ENCODE measurements around the gene COPA. TPM values are rescaled to one million over a fixed set of nuclear protein-coding genes. Genes with fewer than 3 reads are reported as not detected.

COPA gene
- total and polyA plus RNA-seq, 10 of the 15 experiments (the other 5 are each of a cell fraction or from before 2014, with no cell fraction given): 53.7 to 180 (median 123) TPM

DNA sequence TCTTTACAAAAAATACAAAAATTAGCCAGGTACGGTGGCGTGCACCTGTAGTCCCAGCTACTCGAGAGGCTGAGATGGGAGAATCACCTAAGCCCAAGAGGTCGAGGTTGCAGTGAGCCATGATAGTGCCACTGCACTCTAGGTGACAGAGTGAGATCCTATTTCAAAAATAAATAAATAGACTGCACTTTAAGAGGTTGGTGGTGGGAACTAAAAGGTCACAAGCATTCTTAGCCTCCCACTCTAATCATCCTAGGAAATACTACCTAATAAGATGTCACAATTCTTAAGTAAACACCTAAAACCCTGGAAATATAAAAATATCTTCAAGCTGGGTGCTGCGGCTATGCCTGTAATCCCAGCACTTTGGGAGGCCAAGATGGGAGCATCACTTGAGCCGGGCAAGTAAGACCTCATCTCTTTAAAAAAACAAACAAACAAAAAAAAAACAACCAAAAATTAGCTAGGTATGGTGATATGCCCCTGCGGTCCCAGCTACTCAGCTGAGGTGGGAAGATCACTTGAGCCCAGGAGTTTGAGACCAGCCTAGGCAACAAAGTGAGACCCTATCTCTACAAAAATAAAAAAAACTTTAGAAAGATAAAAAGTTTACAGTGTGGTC is 84.8 kb downstream of the COPA start:
- no peaks in the 10 kb centered on the region for H3K9me3 ChIP-seq (replicated peaks; ENCODE audit: control insufficient read depth, insufficient read depth, low read length)
- ChIA-PET POLR2A (interaction anchor here (0.7 to 1.4 kb wide), 2 partner anchors 17 to 51 kb away, joined by 3 to 4 read pairs; no protein-coding TSS in a partner anchor), SMC1A (ENCODE audit: uncharacterized antibody, unreplicated experiment) (interaction anchor here (0.6 to 3.0 kb wide), 8 partner anchors 15 to 65 kb away, joined by 3 to 16 read pairs (median 4); partner anchors contain the start of gene PEX19), CTCF (interaction anchor here (0.6 to 3.6 kb wide), 10 partner anchors 20 to 511 kb away, joined by 3 to 33 read pairs (median 6); no protein-coding TSS in a partner anchor), RAD21 (ENCODE audit: unreplicated experiment) (interaction anchor here (1.4 to 5.0 kb wide), 3 partner anchors 33 to 160 kb away, joined by 3 to 30 read pairs (median 23); partner anchors contain the start of gene IGSF8)
- intact Hi-C loops (cut with micrococcal nuclease; ENCODE audit: unreplicated experiment) (no loop called here), in situ Hi-C loops (cut with MboI) (no loop called here)
- DNase-seq (ENCODE audit: low read depth, low spot score): no peak
- over 99% methylated on average over 7 of the region's 7 CpGs for WGBS (ENCODE audit: insufficient coverage, insufficient replicate concordance, low lambda C conversion rate, missing lambda C conversion rate)
- no peak overlapping the region for H2AFZ ChIP-seq (ENCODE audit: control insufficient read depth, low read depth, low read length)
- peaks cover 1% of the 10 kb centered on the region for H3K4me1 ChIP-seq (ENCODE audit: control insufficient read depth, insufficient read depth, low read length)
- no peak overlapping the region for H3K27ac ChIP-seq (ENCODE audit: control insufficient read depth, insufficient read depth)
- no peak overlapping the region for H3K9ac ChIP-seq (ENCODE audit: control insufficient read depth, insufficient read depth, low read length)
- no peak overlapping the region for H3K4me2 ChIP-seq (ENCODE audit: control insufficient read depth, insufficient read depth)
- H4K20me1 ChIP-seq (ENCODE audit: control insufficient read depth, insufficient read depth): no peaks in the 10 kb centered on the region
- peaks cover 41% of the 10 kb centered on the region for H3K79me2 ChIP-seq (ENCODE audit: control insufficient read depth, insufficient read depth, low read length)
- BruUV-seq (replicated peaks): no TSS peak
- H3K36me3 ChIP-seq (ENCODE audit: control insufficient read depth in 2 of 2, insufficient read depth in 2 of 2, low read length in 1 of 2): no peaks in the 10 kb centered on the region
- FAIRE-seq: no peak
- ATAC-seq: no peak
- no peak overlapping the region for H3K4me3 ChIP-seq
- H3K27me3 ChIP-seq (replicated peaks in 1 of 2; ENCODE audit: control insufficient read depth in 2 of 2, insufficient read depth in 2 of 2, low read length in 1 of 2): no peaks in the 10 kb centered on the region
- TF ChIP-seq RBBP5 (conservative IDR thresholded peaks at IDR 0.05) (no peak), CBX5 (IDR thresholded peaks at IDR 0.05; ENCODE audit: low read depth) (no peak), EP300 (IDR thresholded peaks at IDR 0.05; ENCODE audit: borderline replicate concordance in 1 of 2, control insufficient read depth in 1 of 2, low read depth in 2 of 2, low read length in 2 of 2) (no peak), GABPA (IDR thresholded peaks at IDR 0.05; ENCODE audit: low read depth) (no peak), ZNF24 (IDR thresholded peaks at IDR 0.05) (no peak), ZNF274 (IDR thresholded peaks at IDR 0.05; ENCODE audit: insufficient read depth, insufficient read length) (no peak), MTA3 (IDR thresholded peaks at IDR 0.05; ENCODE audit: borderline replicate concordance, low read length) (no peak), SPI1 (IDR thresholded peaks at IDR 0.05; ENCODE audit: borderline replicate concordance, insufficient read depth, low read depth, low read length) (no peak), POLR2A (IDR thresholded peaks at IDR 0.05; ENCODE audit: low read depth, low read length) (no peak), NFXL1 (IDR thresholded peaks at IDR 0.05; ENCODE audit: borderline replicate concordance) (no peak), HDAC2 (IDR thresholded peaks at IDR 0.05) (no peak)
- TF ChIP-seq, protein P1, sequence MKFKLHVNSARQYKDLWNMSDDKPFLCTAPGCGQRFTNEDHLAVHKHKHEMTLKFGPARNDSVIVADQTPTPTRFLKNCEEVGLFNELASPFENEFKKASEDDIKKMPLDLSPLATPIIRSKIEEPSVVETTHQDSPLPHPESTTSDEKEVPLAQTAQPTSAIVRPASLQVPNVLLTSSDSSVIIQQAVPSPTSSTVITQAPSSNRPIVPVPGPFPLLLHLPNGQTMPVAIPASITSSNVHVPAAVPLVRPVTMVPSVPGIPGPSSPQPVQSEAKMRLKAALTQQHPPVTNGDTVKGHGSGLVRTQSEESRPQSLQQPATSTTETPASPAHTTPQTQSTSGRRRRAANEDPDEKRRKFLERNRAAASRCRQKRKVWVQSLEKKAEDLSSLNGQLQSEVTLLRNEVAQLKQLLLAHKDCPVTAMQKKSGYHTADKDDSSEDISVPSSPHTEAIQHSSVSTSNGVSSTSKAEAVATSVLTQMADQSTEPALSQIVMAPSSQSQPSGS (IDR thresholded peaks at IDR 0.05; ENCODE audit: low read length): no peak
- TF ChIP-seq, protein P2, sequence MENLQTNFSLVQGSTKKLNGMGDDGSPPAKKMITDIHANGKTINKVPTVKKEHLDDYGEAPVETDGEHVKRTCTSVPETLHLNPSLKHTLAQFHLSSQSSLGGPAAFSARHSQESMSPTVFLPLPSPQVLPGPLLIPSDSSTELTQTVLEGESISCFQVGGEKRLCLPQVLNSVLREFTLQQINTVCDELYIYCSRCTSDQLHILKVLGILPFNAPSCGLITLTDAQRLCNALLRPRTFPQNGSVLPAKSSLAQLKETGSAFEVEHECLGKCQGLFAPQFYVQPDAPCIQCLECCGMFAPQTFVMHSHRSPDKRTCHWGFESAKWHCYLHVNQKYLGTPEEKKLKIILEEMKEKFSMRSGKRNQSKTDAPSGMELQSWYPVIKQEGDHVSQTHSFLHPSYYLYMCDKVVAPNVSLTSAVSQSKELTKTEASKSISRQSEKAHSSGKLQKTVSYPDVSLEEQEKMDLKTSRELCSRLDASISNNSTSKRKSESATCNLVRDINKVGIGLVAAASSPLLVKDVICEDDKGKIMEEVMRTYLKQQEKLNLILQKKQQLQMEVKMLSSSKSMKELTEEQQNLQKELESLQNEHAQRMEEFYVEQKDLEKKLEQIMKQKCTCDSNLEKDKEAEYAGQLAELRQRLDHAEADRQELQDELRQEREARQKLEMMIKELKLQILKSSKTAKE (IDR thresholded peaks at IDR 0.05; ENCODE audit: low read depth, poor library complexity, severe bottlenecking): no peak
- TF ChIP-seq, protein P3, sequence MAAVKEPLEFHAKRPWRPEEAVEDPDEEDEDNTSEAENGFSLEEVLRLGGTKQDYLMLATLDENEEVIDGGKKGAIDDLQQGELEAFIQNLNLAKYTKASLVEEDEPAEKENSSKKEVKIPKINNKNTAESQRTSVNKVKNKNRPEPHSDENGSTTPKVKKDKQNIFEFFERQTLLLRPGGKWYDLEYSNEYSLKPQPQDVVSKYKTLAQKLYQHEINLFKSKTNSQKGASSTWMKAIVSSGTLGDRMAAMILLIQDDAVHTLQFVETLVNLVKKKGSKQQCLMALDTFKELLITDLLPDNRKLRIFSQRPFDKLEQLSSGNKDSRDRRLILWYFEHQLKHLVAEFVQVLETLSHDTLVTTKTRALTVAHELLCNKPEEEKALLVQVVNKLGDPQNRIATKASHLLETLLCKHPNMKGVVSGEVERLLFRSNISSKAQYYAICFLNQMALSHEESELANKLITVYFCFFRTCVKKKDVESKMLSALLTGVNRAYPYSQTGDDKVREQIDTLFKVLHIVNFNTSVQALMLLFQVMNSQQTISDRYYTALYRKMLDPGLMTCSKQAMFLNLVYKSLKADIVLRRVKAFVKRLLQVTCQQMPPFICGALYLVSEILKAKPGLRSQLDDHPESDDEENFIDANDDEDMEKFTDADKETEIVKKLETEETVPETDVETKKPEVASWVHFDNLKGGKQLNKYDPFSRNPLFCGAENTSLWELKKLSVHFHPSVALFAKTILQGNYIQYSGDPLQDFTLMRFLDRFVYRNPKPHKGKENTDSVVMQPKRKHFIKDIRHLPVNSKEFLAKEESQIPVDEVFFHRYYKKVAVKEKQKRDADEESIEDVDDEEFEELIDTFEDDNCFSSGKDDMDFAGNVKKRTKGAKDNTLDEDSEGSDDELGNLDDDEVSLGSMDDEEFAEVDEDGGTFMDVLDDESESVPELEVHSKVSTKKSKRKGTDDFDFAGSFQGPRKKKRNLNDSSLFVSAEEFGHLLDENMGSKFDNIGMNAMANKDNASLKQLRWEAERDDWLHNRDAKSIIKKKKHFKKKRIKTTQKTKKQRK (IDR thresholded peaks at IDR 0.05; ENCODE audit: low read depth, low read length): no peak
- TF ChIP-seq, protein P4, sequence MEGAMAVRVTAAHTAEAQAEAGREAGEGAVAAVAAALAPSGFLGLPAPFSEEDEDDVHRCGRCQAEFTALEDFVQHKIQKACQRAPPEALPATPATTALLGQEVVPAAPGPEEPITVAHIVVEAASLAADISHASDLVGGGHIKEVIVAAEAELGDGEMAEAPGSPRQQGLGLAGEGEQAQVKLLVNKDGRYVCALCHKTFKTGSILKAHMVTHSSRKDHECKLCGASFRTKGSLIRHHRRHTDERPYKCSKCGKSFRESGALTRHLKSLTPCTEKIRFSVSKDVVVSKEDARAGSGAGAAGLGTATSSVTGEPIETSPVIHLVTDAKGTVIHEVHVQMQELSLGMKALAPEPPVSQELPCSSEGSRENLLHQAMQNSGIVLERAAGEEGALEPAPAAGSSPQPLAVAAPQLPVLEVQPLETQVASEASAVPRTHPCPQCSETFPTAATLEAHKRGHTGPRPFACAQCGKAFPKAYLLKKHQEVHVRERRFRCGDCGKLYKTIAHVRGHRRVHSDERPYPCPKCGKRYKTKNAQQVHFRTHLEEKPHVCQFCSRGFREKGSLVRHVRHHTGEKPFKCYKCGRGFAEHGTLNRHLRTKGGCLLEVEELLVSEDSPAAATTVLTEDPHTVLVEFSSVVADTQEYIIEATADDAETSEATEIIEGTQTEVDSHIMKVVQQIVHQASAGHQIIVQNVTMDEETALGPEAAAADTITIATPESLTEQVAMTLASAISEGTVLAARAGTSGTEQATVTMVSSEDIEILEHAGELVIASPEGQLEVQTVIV (IDR thresholded peaks at IDR 0.05; ENCODE audit: borderline replicate concordance, partially characterized antibody): no peak

Data from GM12878 (cell line).